PC-3 (cell line): ENCODE results near the gene DOK7. TPM values are rescaled to one million over a fixed set of nuclear protein-coding genes. Genes with fewer than 3 reads are reported as not detected.

Source experiments
- ATAC-seq: fragments of 200-7000 bp; cut with Tn5 transposase; 2 replicates; pipeline ENCODE4 v1.9.1; 2020; ENCODE audit warnings: mild to moderate bottlenecking, moderate library complexity
- BruUV-seq: library from RNA; stranded (reverse); fragments of 400-500 nt; replicated peaks from 2 replicates; lab custom pipeline; 2021; lab: Mats Ljungman, UMichigan
- CTCF ChIA-PET: fragments of 300-600 bp; sonication (Branson Sonifier 250); formaldehyde crosslinking; loops from one replicate; lab custom pipeline; 2022; ENCODE audit warnings: antibody characterized with exemption; lab: Charles Lee
- POLR2A ChIA-PET: fragments of 300-600 bp; sonication (Branson Sonifier 250); formaldehyde crosslinking; loops from one replicate; lab custom pipeline; 2022; ENCODE audit warnings: antibody characterized with exemption; ENCODE audit not compliant: unreplicated experiment; lab: Charles Lee
- DNase-seq: peaks from one replicate; pipeline ENCODE4 v3.0.0-alpha.2; 2015
- H2AFZ ChIP-seq: fragments of 300-600 bp; sonication (generic); 2 replicates; pipeline ENCODE4 v1.6.0; 2016; ENCODE audit warnings: antibody characterized with exemption, low read length
- H3F3A ChIP-seq: fragments of 300-600 bp; sonication (generic); one replicate; pipeline ENCODE4 v1.6.0; 2017; ENCODE audit warnings: antibody characterized with exemption, low read length, control low read depth, mild to moderate bottlenecking; ENCODE audit not compliant: unreplicated experiment
- H3K27ac ChIP-seq: fragments of 300-600 bp; sonication (generic); 2 replicates; pipeline ENCODE4 v1.5.1; 2016; ENCODE audit warnings: mild to moderate bottlenecking, low read length
- H3K27me3 ChIP-seq: fragments of 300-600 bp; sonication (generic); 2 replicates; pipeline ENCODE4 v1.6.1; 2016; ENCODE audit warnings: low read length, mixed read lengths
- H3K36me3 ChIP-seq: fragments of 300-600 bp; sonication (generic); 2 replicates; pipeline ENCODE4 v1.6.1; 2016; ENCODE audit warnings: low read depth, mixed run types, low read length, mixed read lengths
- H3K4me1 ChIP-seq: fragments of 300-600 bp; sonication (generic); 2 replicates; pipeline ENCODE4 v1.5.1; 2016; ENCODE audit warnings: low read length; ENCODE audit not compliant: insufficient read depth
- H3K4me2 ChIP-seq: fragments of 300-600 bp; sonication (generic); 2 replicates; pipeline ENCODE4 v1.6.0; 2016; ENCODE audit warnings: low read length
- H3K4me3 ChIP-seq: fragments of 300-600 bp; sonication (generic); 2 replicates; pipeline ENCODE4 v1.5.1; 2016; ENCODE audit warnings: mild to moderate bottlenecking, low read length, mixed read lengths
- H3K79me2 ChIP-seq: fragments of 300-600 bp; sonication (generic); 2 replicates; pipeline ENCODE4 v1.6.1; 2017; ENCODE audit warnings: low read length, mixed read lengths
- H3K9ac ChIP-seq: fragments of 300-600 bp; sonication (generic); 2 replicates; pipeline ENCODE4 v1.6.0; 2016; ENCODE audit warnings: mild to moderate bottlenecking, low read length
- H3K9me2 ChIP-seq: fragments of 300-600 bp; sonication (generic); replicated peaks from 2 replicates; pipeline ENCODE4 v1.6.1; 2016; ENCODE audit warnings: mixed run types, low read length, mixed read lengths
- H3K9me3 ChIP-seq: fragments of 300-600 bp; sonication (generic); 2 replicates; pipeline ENCODE4 v1.6.1; 2016; ENCODE audit warnings: low read length, mixed read lengths
- H4K20me1 ChIP-seq: fragments of 300-600 bp; sonication (generic); 2 replicates; pipeline ENCODE4 v1.6.1; 2016; ENCODE audit warnings: low read length, mixed read lengths
- EZH2 ChIP-seq: fragments of 300-600 bp; sonication (generic); IDR thresholded peaks from one replicate; pipeline ENCODE4 v1.6.1; 2017; ENCODE audit warnings: antibody characterized with exemption, mild to moderate bottlenecking, low read length; ENCODE audit not compliant: unreplicated experiment
- EZH2phosphoT487 ChIP-seq: fragments of 300-600 bp; sonication (generic); IDR thresholded peaks from 2 replicates; pipeline ENCODE4 v1.6.1; 2018; ENCODE audit warnings: mild to moderate bottlenecking, antibody characterized with exemption, low read length, borderline replicate concordance
- intact Hi-C: fragments of 100-400 bp; cut with micrococcal nuclease; formaldehyde crosslinking; loops from 2 replicates; pipeline ENCODE4 v1.9.0; 2023
- total RNA-seq: library from RNA; depleted of rRNA; stranded (reverse); fragments of >200 nt; gene quantifications from 2 replicates; pipeline ENCODE4 v1.2.3, GENCODE V29; 2014
- TF ChIP-seq, protein P1 (sequence below): fragments of 300-600 bp; sonication (generic); conservative IDR thresholded peaks from 2 replicates; pipeline ENCODE4 v1.5.1; 2017; ENCODE audit warnings: antibody characterized with exemption, low read depth, mild to moderate bottlenecking, low read length

Gene DOK7
- total RNA-seq, 1 experiment from 2014 or later, result 2.5 TPM

DNA sequence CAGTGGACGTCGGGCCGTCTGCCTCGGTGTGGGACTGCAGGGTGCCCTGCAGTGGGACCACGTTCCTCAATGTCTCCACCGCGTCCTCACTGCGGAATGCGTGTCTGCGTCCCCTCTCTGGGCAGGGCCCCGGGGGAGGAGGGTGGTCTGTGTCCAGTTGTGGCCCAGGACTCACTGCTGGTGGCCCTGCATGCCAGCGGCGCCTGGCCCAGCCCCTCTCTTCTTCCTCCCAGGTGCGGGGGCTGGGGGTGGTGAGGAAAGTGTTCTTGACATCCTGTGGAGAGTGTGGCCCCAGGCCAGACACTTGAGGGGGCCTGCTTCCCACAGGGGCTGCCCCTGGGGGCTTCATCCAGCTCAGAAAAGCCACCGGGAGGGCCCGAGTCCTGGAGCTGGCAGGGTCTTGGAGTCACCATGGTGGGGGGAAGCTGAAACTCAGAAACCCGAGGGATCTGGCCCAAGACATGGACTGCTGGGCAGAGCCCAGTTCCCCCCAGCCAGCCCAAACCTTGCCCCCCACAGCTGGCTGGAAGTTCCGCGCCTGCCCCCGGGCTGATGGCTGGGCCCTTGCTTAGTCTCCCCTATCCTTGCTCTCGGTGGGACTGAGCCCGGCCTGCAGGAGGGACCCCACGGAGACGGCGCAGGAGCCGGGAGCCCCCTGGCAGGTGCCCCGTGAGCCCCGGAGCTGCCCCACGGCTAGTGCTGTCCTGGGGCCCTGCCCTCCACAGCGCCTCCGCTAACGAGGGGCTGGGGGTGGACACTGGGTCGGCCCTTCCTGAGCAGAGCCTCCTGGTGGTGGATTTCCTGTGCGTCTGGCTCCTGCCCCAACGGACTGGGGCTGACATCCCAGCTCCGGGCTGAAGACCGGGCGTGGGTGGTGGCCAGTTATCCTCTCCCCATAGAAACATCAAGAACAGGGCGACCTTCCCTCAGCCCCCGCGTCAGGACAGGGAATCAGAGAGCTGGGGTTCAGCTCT lies 2.9 kb downstream of the DOK7 start:
- Histone ChIP-seq H3K27me3 (no peaks in the 10 kb centered on the region), H3F3A (no peaks in the 10 kb centered on the region), H3K9me2 (no peaks in the 10 kb centered on the region), H3K4me2 (no peak overlapping the region), H3K4me3 (no peak overlapping the region), H3K36me3 (no peaks in the 10 kb centered on the region), H2AFZ (no peak overlapping the region), H3K4me1 (peaks cover 10% of the 10 kb centered on the region; the same call in 1 of the 2 replicates), H3K27ac (no peak overlapping the region), H4K20me1 (no peaks in the 10 kb centered on the region), H3K9ac (no peak overlapping the region), H3K9me3 (no peaks in the 10 kb centered on the region), H3K79me2 (no peaks in the 10 kb centered on the region)
- CTCF ChIA-PET, result no interaction called here
- no TSS peak for BruUV-seq
- intact Hi-C loops, result no loop called here
- POLR2A ChIA-PET, result no interaction called here
- TF ChIP-seq EZH2phosphoT487 (no peak), EZH2 (no peak)
- TF ChIP-seq, protein P1, sequence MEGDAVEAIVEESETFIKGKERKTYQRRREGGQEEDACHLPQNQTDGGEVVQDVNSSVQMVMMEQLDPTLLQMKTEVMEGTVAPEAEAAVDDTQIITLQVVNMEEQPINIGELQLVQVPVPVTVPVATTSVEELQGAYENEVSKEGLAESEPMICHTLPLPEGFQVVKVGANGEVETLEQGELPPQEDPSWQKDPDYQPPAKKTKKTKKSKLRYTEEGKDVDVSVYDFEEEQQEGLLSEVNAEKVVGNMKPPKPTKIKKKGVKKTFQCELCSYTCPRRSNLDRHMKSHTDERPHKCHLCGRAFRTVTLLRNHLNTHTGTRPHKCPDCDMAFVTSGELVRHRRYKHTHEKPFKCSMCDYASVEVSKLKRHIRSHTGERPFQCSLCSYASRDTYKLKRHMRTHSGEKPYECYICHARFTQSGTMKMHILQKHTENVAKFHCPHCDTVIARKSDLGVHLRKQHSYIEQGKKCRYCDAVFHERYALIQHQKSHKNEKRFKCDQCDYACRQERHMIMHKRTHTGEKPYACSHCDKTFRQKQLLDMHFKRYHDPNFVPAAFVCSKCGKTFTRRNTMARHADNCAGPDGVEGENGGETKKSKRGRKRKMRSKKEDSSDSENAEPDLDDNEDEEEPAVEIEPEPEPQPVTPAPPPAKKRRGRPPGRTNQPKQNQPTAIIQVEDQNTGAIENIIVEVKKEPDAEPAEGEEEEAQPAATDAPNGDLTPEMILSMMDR, result no peak; the same call in 1 of the 2 replicates
- ATAC-seq (no peak), DNase-seq (no peak)

DNA sequence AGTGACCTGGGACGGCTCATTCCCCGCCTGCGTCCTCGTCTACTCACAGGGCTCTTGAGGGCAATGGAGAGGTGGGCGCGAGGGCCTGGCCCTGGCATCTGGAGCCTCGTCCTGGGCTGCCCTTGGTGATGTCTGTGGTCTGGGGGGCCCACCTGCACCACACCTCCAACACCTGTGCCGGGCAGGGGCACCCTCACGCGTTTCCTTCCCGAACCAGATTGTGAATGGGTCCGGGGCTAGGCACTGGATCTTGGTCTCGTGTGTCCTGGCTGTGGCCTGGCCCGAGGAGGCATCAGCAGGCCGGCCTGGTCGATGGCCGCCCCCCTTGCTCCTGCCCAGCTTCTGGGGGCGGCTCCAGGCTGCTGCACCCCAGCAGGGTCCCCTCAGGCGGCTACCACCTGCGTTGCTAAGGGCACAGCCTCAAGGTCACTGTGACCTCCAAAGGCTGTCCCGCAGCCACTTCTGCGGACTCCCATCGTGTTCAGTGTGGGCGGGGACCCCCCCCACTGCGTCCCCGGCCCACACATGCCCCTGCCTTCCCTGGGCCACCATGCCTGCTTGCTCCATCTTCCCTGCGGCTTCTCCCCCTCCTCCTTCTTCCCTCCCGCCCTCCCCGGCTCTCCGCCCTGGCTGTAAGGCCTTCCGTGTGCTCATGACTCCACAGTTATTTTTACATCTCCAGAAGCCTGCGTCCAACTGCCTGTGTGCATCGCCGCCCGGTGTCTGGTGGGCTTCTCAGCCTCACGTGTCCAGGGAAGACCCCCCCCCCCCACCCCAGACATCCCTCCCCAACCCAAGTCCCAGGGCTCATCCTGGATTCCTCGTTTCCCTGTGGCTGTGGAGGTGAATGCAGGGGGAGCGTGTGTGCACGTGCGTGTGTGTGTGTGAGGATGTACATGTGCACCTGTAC lies 3.8 kb downstream of the DOK7 start:
- no TSS peak for BruUV-seq
- no peak for ATAC-seq

More for the DNA sequence above, 3.8 kb downstream of the DOK7 start:
- H3K27me3 ChIP-seq, result no peaks in the 10 kb centered on the region
- H3F3A ChIP-seq, result no peaks in the 10 kb centered on the region
- no peak overlapping the region for H3K9ac ChIP-seq
- H3K9me3 ChIP-seq, result no peaks in the 10 kb centered on the region
- no peak for DNase-seq
- intact Hi-C loops, result no loop called here
- TF ChIP-seq, protein P1, result no peak
- TF ChIP-seq EZH2 (no peak), EZH2phosphoT487 (no peak)
- H3K9me2 ChIP-seq, result no peaks in the 10 kb centered on the region
- no peaks in the 10 kb centered on the region for H4K20me1 ChIP-seq
- H3K4me1 ChIP-seq, result peaks cover 2% of the 10 kb centered on the region; the same call in 1 of the 2 replicates
- ChIA-PET CTCF (no interaction called here), POLR2A (no interaction called here)
- no peaks in the 10 kb centered on the region for H3K36me3 ChIP-seq
- no peak overlapping the region for H2AFZ ChIP-seq
- no peak overlapping the region for H3K27ac ChIP-seq
- H3K4me2 ChIP-seq, result no peak overlapping the region
- H3K4me3 ChIP-seq, result no peak overlapping the region
- no peaks in the 10 kb centered on the region for H3K79me2 ChIP-seq
